DOHH2 (cell line): ENCODE results near the gene ADCY7.

Experiments
- H3F3A ChIP-seq: fragments of 200-600 bp; sonication (generic), shearing (Covaris generic); 2 replicates; pipeline ENCODE4 v1.6.0; 2016; ENCODE audit warnings: antibody characterized with exemption, mild to moderate bottlenecking; ENCODE audit not compliant: control insufficient read depth, insufficient read depth
- H3K27ac ChIP-seq: fragments of 200-600 bp; sonication (generic); 2 replicates; pipeline ENCODE4 v1.5.1; 2014; ENCODE audit warnings: low read depth, mild to moderate bottlenecking, low read length, moderate library complexity
- H3K27me3 ChIP-seq: fragments of 200-600 bp; sonication (generic); 2 replicates; pipeline ENCODE4 v1.6.1; 2014; ENCODE audit warnings: mild to moderate bottlenecking, low read length, mixed read lengths; ENCODE audit not compliant: control insufficient read depth
- H3K36me3 ChIP-seq: fragments of 200-600 bp; sonication (generic); 2 replicates; pipeline ENCODE4 v1.6.1; 2014; ENCODE audit warnings: mild to moderate bottlenecking, low read length, moderate library complexity, mixed read lengths; ENCODE audit not compliant: control insufficient read depth
- H3K4me1 ChIP-seq: fragments of 200-600 bp; sonication (generic); 2 replicates; pipeline ENCODE4 v1.6.1; 2014; ENCODE audit warnings: mild to moderate bottlenecking, low read length, mixed read lengths; ENCODE audit not compliant: control insufficient read depth
- H3K4me2 ChIP-seq: fragments of 200-600 bp; sonication (generic); 2 replicates; pipeline ENCODE4 v1.6.0; 2014; ENCODE audit warnings: mild to moderate bottlenecking, low read length, moderate library complexity
- H3K4me3 ChIP-seq: fragments of 200-600 bp; sonication (generic); 2 replicates; pipeline ENCODE4 v1.5.1; 2014; ENCODE audit warnings: mild to moderate bottlenecking, low read length, mixed read lengths
- H3K79me2 ChIP-seq: fragments of 200-600 bp; sonication (generic); 2 replicates; pipeline ENCODE4 v1.6.1; 2014; ENCODE audit warnings: mild to moderate bottlenecking, low read length, mixed read lengths; ENCODE audit not compliant: control insufficient read depth
- H3K9me2 ChIP-seq: fragments of 200-600 bp; sonication (generic); replicated peaks from 2 replicates; pipeline ENCODE4 v1.6.1; 2014; ENCODE audit warnings: mild to moderate bottlenecking, low read length, mixed read lengths; ENCODE audit not compliant: control insufficient read depth
- H3K9me3 ChIP-seq: fragments of 200-600 bp; sonication (generic); 2 replicates; pipeline ENCODE4 v1.6.1; 2014; ENCODE audit warnings: antibody characterized with exemption, low read length, mixed read lengths; ENCODE audit not compliant: control insufficient read depth, insufficient read depth
- H4K20me1 ChIP-seq: fragments of 200-600 bp; sonication (generic); 2 replicates; pipeline ENCODE4 v1.6.0; 2014; ENCODE audit warnings: low read depth, mild to moderate bottlenecking, antibody characterized with exemption, low read length, moderate library complexity; ENCODE audit not compliant: control insufficient read depth, insufficient read depth
- EZH2phosphoT487 ChIP-seq: fragments of 200-600 bp; sonication (generic); IDR thresholded peaks from 2 replicates; pipeline ENCODE4 v1.6.1; 2017; ENCODE audit warnings: borderline replicate concordance, mild to moderate bottlenecking, antibody characterized with exemption, low read length, moderate library complexity, mixed read lengths
- TF ChIP-seq, protein P1 (sequence below): fragments of 200-600 bp; sonication (generic); IDR thresholded peaks from one replicate; pipeline ENCODE4 v1.5.1; 2014; ENCODE audit warnings: antibody characterized with exemption, mild to moderate bottlenecking, low read depth, low read length; ENCODE audit not compliant: poor library complexity, severe bottlenecking

The ADCY7 gene

DNA sequence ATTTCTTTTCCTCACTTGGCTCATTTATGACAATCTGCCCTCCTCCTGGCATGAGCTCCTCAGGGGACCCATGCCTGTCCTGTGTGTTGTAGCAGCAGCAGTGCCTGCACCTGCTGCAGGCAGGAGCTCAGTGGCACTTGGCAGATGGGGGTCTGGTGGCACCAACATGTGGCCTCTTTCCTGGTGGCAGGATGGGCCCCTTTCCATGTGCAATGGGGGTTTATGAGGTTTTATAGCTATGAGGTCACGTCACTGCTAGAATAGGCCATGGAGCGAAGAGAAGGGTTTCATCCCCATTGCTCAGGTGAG lies 7.0 kb downstream of the ADCY7 start:
- H3K36me3 ChIP-seq: no peaks in the 10 kb centered on the region
- H3K4me3 ChIP-seq: no peak overlapping the region
- no peaks in the 10 kb centered on the region for H3K9me2 ChIP-seq
- TF ChIP-seq, protein P1, sequence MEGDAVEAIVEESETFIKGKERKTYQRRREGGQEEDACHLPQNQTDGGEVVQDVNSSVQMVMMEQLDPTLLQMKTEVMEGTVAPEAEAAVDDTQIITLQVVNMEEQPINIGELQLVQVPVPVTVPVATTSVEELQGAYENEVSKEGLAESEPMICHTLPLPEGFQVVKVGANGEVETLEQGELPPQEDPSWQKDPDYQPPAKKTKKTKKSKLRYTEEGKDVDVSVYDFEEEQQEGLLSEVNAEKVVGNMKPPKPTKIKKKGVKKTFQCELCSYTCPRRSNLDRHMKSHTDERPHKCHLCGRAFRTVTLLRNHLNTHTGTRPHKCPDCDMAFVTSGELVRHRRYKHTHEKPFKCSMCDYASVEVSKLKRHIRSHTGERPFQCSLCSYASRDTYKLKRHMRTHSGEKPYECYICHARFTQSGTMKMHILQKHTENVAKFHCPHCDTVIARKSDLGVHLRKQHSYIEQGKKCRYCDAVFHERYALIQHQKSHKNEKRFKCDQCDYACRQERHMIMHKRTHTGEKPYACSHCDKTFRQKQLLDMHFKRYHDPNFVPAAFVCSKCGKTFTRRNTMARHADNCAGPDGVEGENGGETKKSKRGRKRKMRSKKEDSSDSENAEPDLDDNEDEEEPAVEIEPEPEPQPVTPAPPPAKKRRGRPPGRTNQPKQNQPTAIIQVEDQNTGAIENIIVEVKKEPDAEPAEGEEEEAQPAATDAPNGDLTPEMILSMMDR: no peak
- TF ChIP-seq EZH2phosphoT487: no peak
- H3F3A ChIP-seq: peaks cover 9% of the 10 kb centered on the region; the same call in 1 of the 2 replicates
- H3K4me2 ChIP-seq: peak overlapping the region; percentile 83; the same call in 1 of the 2 replicates
- 0 out of 2 replicates have a peak overlapping the region, but pooled peaks have one; percentile 77 for H3K27ac ChIP-seq
- peaks cover 50% of the 10 kb centered on the region for H3K4me1 ChIP-seq
- H3K79me2 ChIP-seq: peaks cover 28% of the 10 kb centered on the region
- H4K20me1 ChIP-seq: no peaks in the 10 kb centered on the region
- H3K9me3 ChIP-seq: no peaks in the 10 kb centered on the region
- H3K27me3 ChIP-seq: no peaks in the 10 kb centered on the region

DNA sequence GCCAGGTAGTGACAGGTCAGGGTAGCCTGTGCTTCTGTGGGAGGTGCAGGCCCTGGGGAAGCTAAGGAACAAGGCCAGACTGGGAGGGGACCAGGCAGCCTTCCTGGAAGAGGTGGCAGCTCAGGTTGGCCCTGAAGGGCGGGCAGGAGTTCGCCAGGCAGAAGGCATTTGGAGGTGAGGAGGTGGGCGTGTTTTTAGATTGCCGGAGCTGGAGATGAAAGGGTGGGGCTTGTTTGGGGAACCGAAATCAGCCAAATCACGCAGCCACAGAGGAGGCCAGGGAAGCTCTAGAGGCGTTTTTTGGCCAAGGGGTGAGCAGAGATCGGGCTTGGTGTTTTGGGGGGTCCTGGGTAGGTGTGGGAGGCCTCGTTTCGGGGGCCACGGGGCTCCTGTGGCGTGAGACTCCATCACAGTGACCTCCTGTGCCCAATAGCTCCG lies 7.6 kb downstream of the ADCY7 start:
- Histone ChIP-seq H3K36me3 (no peaks in the 10 kb centered on the region), H3K9me2 (no peaks in the 10 kb centered on the region), H3K4me3 (peak overlapping the region; percentile 83), H3K4me2 (peak overlapping the region; percentile 83), H3F3A (peaks cover 9% of the 10 kb centered on the region; the same call in 1 of the 2 replicates), H3K9me3 (no peaks in the 10 kb centered on the region), H3K27me3 (no peaks in the 10 kb centered on the region), H3K79me2 (peaks cover 28% of the 10 kb centered on the region), H3K4me1 (peaks cover 51% of the 10 kb centered on the region), H4K20me1 (no peaks in the 10 kb centered on the region), H3K27ac (peak overlapping the region; percentile 77)
- TF ChIP-seq, protein P1: no peak
- TF ChIP-seq EZH2phosphoT487: no peak

DNA sequence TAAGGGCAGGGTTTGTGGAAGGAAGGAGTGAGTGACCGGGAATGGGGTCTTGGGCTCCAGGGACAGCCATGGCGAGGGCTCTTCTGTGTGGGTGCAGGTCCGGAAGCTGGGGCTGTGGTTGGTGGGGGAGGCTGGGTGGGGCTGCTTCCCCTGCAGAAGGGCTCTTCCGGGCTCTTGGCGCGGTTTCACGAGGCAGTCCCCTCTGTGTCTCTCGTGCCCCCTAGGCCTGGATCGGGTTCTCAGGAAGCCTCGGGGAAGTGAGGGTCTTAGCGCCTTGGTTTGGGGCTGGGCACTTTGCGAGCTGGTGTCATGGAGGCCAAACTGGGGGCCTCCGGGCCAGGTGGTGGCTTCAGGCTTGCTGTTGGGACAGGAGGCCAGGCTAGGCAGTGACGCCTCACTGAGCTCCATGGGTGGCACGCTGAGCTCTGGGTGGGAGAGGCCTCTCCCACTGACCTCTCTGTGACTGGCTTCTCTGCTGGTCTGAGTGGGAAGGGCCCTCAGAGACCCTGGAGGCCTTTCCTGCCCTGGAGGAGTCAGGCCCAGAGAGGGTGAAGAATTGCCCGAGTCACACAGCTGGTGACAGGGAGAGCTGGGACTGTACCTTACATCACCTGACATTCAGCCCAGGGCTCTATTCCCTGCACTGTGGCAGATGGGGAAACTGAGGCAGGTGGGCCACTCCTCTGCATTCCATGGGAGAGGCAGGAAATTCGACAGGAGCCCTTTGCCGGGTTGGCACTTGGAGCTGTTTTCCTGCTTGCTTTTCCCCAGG lies 8.2 kb downstream of the ADCY7 start:
- H3K79me2 ChIP-seq: peaks cover 30% of the 10 kb centered on the region
- H3K4me2 ChIP-seq: peak overlapping the region; percentile 83
- H3K36me3 ChIP-seq: no peaks in the 10 kb centered on the region
- peak overlapping the region; percentile 77 for H3K27ac ChIP-seq
- peaks cover 11% of the 10 kb centered on the region; the same call in 1 of the 2 replicates for H3F3A ChIP-seq
- no peaks in the 10 kb centered on the region for H4K20me1 ChIP-seq
- no peaks in the 10 kb centered on the region for H3K9me2 ChIP-seq
- H3K27me3 ChIP-seq: no peaks in the 10 kb centered on the region
- peak overlapping the region; percentile 83 for H3K4me3 ChIP-seq
- peaks cover 57% of the 10 kb centered on the region for H3K4me1 ChIP-seq
- TF ChIP-seq EZH2phosphoT487: no peak
- TF ChIP-seq, protein P1: peak; percentile 41
- no peaks in the 10 kb centered on the region for H3K9me3 ChIP-seq
